GM10266 (cell line): ENCODE data around the gene NAV2.

Experiments used
- DNase-seq: peaks from one replicate; pipeline ENCODE4 v3.0.0; 2012; ENCODE audit errors: extremely low spot score
- CTCF ChIP-seq: IDR thresholded peaks from 2 replicates; pipeline ENCODE4 v1.5.1; 2012; ENCODE audit warnings: mild to moderate bottlenecking, low read depth; ENCODE audit not compliant: control insufficient read depth, insufficient read depth; ENCODE audit errors: missing control alignments

Gene NAV2

DNA sequence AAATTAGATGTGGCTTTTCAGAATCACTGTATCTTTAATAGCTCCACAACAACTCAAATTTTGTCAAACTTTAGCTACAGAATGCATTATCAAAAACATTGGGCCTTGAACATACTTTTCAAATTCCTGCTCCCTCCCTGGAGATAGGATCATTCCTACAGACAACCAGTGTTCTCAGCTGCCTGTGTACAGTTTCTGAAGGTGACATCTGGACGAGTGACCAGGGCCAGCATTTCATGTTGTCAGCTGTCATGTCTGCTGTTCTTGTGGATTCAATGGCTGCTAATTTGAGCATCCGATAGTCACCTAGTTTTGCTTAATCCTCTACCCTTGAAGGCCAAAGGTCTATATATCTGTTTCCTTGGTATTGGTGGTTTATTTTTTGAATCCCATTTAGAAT is 259.5 kb downstream of the NAV2 start:
- DNase-seq, result no peak

DNA sequence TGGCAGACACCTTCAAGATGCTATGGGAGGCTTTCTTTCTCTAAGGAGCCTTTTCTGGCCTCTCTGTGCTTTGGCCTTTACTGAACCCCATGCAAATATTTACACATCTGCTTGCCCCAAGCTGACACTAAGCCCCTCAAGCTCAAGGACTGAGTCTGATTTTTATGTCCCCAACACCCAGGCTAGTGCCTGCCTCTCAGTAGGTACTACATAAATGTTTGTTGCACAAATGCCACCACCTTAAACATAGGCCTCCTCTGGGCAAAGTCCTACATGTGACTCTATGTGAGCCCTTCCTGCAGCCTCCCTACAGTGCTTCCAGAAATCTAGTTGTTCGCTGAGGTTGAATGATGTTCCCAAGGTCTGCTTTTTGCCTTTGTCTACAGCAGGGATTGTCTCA is 260.0 kb downstream of the NAV2 start:
- no peak for DNase-seq
- no peak for TF ChIP-seq CTCF

More for the DNA sequence above, 259.5 kb downstream of the NAV2 start:
- TF ChIP-seq CTCF, result no peak

DNA sequence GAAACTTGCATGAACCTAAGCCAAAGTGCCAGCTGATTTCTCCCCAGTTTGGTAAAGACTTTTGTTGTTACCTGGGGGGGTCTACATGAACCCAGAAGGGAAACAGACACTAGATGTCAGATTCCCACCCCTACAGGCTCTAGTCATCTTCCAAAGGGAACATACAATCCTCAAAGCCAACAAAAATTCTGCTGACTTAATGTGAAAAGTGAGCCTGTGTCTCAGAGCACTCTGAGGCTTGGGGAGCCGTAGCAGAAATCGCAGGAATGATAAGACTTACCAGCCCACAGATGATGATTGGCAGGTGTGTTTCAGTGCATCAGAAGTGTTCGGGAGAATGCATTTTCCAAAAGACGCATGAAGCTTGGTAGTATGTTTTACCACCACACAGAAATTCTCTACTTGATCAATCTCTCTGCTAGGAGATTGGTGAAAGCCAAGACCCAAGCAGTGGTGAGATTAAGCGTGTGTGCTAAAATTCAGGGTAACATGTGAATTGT is 260.5 kb downstream of the NAV2 start:
- no peak for TF ChIP-seq CTCF
- no peak for DNase-seq

- no peak for DNase-seq
- TF ChIP-seq CTCF, result no peak
Observed at GRCh38 chr11:19974886-19975285, 262.2 kb downstream of the NAV2 start.

DNA sequence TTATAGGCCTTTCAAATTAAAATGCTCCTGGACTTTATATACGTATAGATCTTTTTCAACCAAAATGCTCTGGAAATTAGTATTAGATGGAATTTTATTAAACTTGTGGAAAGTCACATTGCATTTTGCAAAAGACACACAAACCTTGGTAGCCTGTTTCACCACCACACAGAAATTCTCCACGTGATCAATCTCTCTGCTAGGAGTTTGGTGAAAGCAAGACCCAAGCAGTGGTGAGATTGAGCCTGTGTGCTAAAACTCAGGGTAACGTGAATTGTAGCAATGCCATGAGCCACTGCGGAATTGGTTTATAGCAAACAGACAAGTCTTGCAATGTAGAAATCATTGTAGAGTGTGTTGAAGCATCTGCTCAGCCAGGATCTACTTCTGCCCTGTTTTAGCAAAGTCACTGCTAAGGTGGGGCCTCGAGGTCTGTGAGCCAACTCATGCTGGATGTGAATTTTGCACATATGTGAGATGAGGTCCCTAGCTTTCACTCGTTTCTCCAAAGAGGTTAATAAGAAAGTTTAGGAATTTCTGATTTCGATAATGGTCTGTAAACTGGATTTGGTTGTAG is 262.9 kb downstream of the NAV2 start:
- no peak for DNase-seq
- TF ChIP-seq CTCF, result no peak

DNA sequence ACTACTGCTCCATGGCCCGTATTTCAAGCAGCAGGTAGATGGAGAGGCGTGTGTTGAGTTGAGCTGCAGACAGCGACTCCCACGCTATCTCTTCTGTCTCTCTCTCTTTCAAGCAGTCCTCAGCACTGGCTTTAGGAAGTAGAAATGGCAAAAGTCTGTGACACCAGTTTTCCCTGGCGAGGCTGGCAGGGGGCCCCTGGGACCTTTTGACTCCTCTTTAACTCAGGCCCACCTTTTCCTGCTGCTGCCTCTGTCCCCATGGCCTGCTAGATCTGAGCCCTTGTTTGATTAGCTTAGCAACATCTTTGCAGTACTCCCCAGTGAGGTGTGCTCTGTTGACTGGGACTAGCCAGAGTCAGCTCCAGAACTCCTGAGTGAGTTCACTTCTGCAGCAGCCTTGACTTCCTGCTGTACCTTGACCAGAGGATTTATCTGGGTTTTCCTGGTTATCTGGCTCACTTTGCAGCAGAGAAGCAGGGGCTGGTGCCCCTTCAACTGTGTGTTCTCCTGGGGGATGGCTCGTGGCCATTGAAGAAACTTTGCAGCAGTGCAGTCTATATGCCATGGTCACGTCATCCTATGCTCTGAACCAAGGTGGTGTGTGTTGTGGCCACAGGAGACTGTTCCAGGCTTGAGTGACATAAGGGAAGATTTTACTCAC is 263.8 kb downstream of the NAV2 start:
- DNase-seq, result no peak
- TF ChIP-seq CTCF, result no peak

DNA sequence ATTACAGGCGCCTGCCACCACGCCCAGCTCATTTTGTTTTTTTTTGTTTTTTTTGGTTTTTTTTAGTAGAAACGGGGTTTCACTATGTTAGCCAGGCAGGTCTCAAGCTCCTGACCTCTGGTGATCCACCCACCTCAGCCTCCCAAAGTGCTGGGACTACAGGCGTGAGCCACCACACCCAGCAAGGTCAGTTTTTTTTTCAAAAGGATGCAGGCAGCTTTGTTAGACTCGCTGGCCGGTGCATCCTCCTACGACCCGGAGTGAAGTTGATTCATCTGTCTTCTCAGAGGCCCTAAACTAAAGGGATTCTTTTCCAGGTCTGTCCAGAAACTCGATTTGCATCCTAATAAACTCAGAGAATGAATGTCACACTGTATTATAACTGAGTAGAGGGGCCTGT is 265.3 kb downstream of the NAV2 start:
- no peak for TF ChIP-seq CTCF
- DNase-seq, result no peak
